ENCODE results near the gene DAAM2.

GRCh38 chr6:39899554-39900295, 107.5 kb downstream of the DAAM2 start:
- TF ChIP-seq GATA2 (IDR thresholded peaks at IDR 0.05; ENCODE audit: low read depth, low read length) (no peak), GATA3 (IDR thresholded peaks at IDR 0.05; ENCODE audit: low read depth, low read length) (no peak)

Measured in SH-SY5Y (cell line).